Brain microvascular endothelial cell (primary cell): ENCODE measurements around the gene ZPR1.

Source experiments
- DNase-seq: peaks from one replicate; pipeline ENCODE4 v3.0.0-alpha.2; 2020
- H3K27ac ChIP-seq: fragments of 250-450 bp; sonication (Bioruptor Pico); 2 replicates; pipeline ENCODE4 v1.5.1; 2020; ENCODE audit warnings: mild to moderate bottlenecking, moderate library complexity
- H3K27me3 ChIP-seq: fragments of 250-450 bp; sonication (Bioruptor Pico); replicated peaks from 2 replicates; pipeline ENCODE4 v1.5.1; 2020; ENCODE audit warnings: mild to moderate bottlenecking
- H3K36me3 ChIP-seq: fragments of 250-450 bp; sonication (Bioruptor Pico); replicated peaks from 2 replicates; pipeline ENCODE4 v1.5.1; 2020; ENCODE audit warnings: mild to moderate bottlenecking
- H3K4me3 ChIP-seq: 2 replicates; pipeline ENCODE4 v1.5.1; 2011; ENCODE audit warnings: low read depth, mild to moderate bottlenecking, control low read depth, low read length, moderate library complexity
- CTCF ChIP-seq: IDR thresholded peaks from 2 replicates; pipeline ENCODE4 v1.5.1; 2011; ENCODE audit warnings: low read depth, mild to moderate bottlenecking, moderate library complexity, low read length, control low read depth, inconsistent platforms; ENCODE audit errors: missing control alignments
- in situ Hi-C: cut with HindIII; loops from 2 replicates; pipeline ENCODE4 v1.10.0; 2017; ENCODE audit warnings: low sequenced_read_pairs, low pct_ligation_motif_present

Gene ZPR1

GRCh38 chr11:116814502-116814901 lies 26.7 kb upstream of the ZPR1 start:
- Histone ChIP-seq H3K4me3 (no peak overlapping the region), H3K27ac (no peak overlapping the region), H3K36me3 (no peaks in the 10 kb centered on the region), H3K27me3 (no peaks in the 10 kb centered on the region)
- DNase-seq = no peak
- in situ Hi-C loops = no loop called here
- TF ChIP-seq CTCF = no peak

- Histone ChIP-seq H3K27me3 (no peaks in the 10 kb centered on the region), H3K27ac (no peak overlapping the region), H3K4me3 (no peak overlapping the region), H3K36me3 (no peaks in the 10 kb centered on the region)
- no peak for TF ChIP-seq CTCF
- in situ Hi-C loops = no loop called here
- DNase-seq = no peak
These were observed 26.1 kb upstream of the ZPR1 start for GRCh38 chr11:116813781-116814471.

- Histone ChIP-seq H3K27ac (no peak overlapping the region), H3K36me3 (no peaks in the 10 kb centered on the region), H3K27me3 (no peaks in the 10 kb centered on the region), H3K4me3 (no peak overlapping the region)
- no peak for TF ChIP-seq CTCF
- in situ Hi-C loops = no loop called here
- no peak for DNase-seq
These were observed 25.3 kb upstream of the ZPR1 start for GRCh38 chr11:116813170-116813569.

GRCh38 chr11:116812109-116812508 lies 24.3 kb upstream of the ZPR1 start:
- Histone ChIP-seq H3K27me3 (no peaks in the 10 kb centered on the region), H3K27ac (no peak overlapping the region), H3K36me3 (no peaks in the 10 kb centered on the region), H3K4me3 (no peak overlapping the region)
- DNase-seq = no peak
- in situ Hi-C loops = no loop called here
- TF ChIP-seq CTCF = no peak

GRCh38 chr11:116811194-116811593 lies 23.4 kb upstream of the ZPR1 start:
- DNase-seq = no peak
- no peak overlapping the region for H3K27ac ChIP-seq
- no peak for TF ChIP-seq CTCF
- H3K27me3 ChIP-seq = no peaks in the 10 kb centered on the region
- in situ Hi-C loops = no loop called here
- no peak overlapping the region for H3K4me3 ChIP-seq
- no peaks in the 10 kb centered on the region for H3K36me3 ChIP-seq
